K562 (cell line): Measurements from ENCODE around the gene SLC26A11. TPM values are rescaled to one million over a fixed set of nuclear protein-coding genes. Genes with fewer than 3 reads are reported as not detected.

Experiments used
- ARID1B ChIP-seq: fragments of 450-650 bp; IDR thresholded peaks from 2 replicates; pipeline ENCODE4 v1.6.1; 2016; ENCODE audit warnings: antibody characterized with exemption, mild to moderate bottlenecking, inconsistent platforms
- CEBPZ ChIP-seq: fragments of 150-350 bp; IDR thresholded peaks from 2 replicates; pipeline ENCODE4 v1.6.1; 2014; ENCODE audit warnings: low read depth, mild to moderate bottlenecking, low read length, borderline replicate concordance
- CTCF ChIP-seq, 3 experiments: IDR thresholded peaks in 2 of 3; conservative IDR thresholded peaks in 1 of 3; 2 replicates each; pipeline ENCODE4 v1.5.1; 2011 to 2012; ENCODE audit warnings: low read length in 3 of 3, mild to moderate bottlenecking in 3 of 3, control low read depth in 2 of 3, improper control_type of control experiment in 1 of 3, inconsistent platforms in 1 of 3, low read depth in 1 of 3, mixed read lengths in 1 of 3, moderate library complexity in 1 of 3; ENCODE audit not compliant: insufficient read depth in 2 of 3
- DACH1 ChIP-seq: fragments of 450-650 bp; IDR thresholded peaks from 2 replicates; pipeline ENCODE4 v1.6.1; 2018; ENCODE audit not compliant: partially characterized antibody
- KLF16 ChIP-seq: IDR thresholded peaks from 2 replicates; pipeline ENCODE4 v1.6.1; 2016; ENCODE audit warnings: antibody characterized with exemption
- MITF ChIP-seq: IDR thresholded peaks from 2 replicates; pipeline ENCODE4 v1.6.1; 2014; ENCODE audit warnings: antibody characterized with exemption
- MYC ChIP-seq, 2 experiments: fragments of 250-450 bp in 1 of 2; sonication (Bioruptor Pico) in 1 of 2; IDR thresholded peaks; 2 replicates each; pipeline versions ENCODE4 v1.5.1 to v1.6.1; 2012 to 2021; ENCODE audit warnings: low read depth in 2 of 2, borderline replicate concordance in 1 of 2, improper control_type of control experiment in 1 of 2, low read length in 1 of 2, mild to moderate bottlenecking in 1 of 2, moderate library complexity in 1 of 2
- RBM17 ChIP-seq: fragments of 200-400 bp; formaldehyde crosslinking; IDR thresholded peaks from 2 replicates; pipeline ENCODE4 v1.6.1; 2017; ENCODE audit warnings: low read depth, mild to moderate bottlenecking, low read length, borderline replicate concordance
- RCOR1 ChIP-seq, 2 experiments: IDR thresholded peaks; 2 replicates each; pipeline ENCODE4 v1.6.1; 2012; ENCODE audit warnings: low read depth in 2 of 2, low read length in 2 of 2, borderline replicate concordance in 1 of 2, improper control_type of control experiment in 1 of 2
- RFX5 ChIP-seq: IDR thresholded peaks from 2 replicates; pipeline ENCODE4 v1.6.1; 2011; ENCODE audit warnings: low read depth, mild to moderate bottlenecking, improper control_type of control experiment, low read length
- SP2 ChIP-seq: IDR thresholded peaks from 2 replicates; pipeline ENCODE4 v1.6.1; 2011; ENCODE audit warnings: mild to moderate bottlenecking, low read depth, low read length, moderate library complexity; ENCODE audit not compliant: poor library complexity, severe bottlenecking; ENCODE audit errors: extremely low read depth
- TOE1 ChIP-seq, 2 experiments: fragments of 450-650 bp in 1 of 2; sonication (generic) in 1 of 2; formaldehyde crosslinking in 1 of 2; IDR thresholded peaks; 2 replicates each; pipeline versions ENCODE4 v1.7.1 to v1.8.0; 2016 to 2022; ENCODE audit warnings: borderline replicate concordance in 2 of 2, mild to moderate bottlenecking in 2 of 2, antibody characterized with exemption in 1 of 2, inconsistent platforms in 1 of 2, low read depth in 1 of 2, missing genetic modification reagents in 1 of 2, moderate library complexity in 1 of 2
- ZNF140 ChIP-seq: fragments of 250-450 bp; sonication (Bioruptor Pico); IDR thresholded peaks from 2 replicates; pipeline ENCODE4 v1.8.0; 2021; ENCODE audit warnings: moderate library complexity, mild to moderate bottlenecking, inconsistent platforms
- ZNF174 ChIP-seq: fragments of 250-450 bp; sonication (Bioruptor Pico); IDR thresholded peaks from 2 replicates; pipeline ENCODE4 v1.4.0; 2020; ENCODE audit warnings: mild to moderate bottlenecking
- polyA plus RNA-seq, 8 experiments: library from polyadenylated mRNA; depleted of rRNA in 4 of 8; stranded (reverse) in 5 of 8; unstranded in 3 of 8; fragments of >200 nt; fragmentation: Nextera tagmentation in 2 of 8; fragmentation: Illumina TruSeq in 1 of 8; extraction: Ambion mirVana in 2 of 8; extraction: Trizol in 1 of 8; gene quantifications; 2 replicates each; pipeline versions ENCODE4 v1.2.1 to v1.2.3, GENCODE V29; 2011 to 2014; ENCODE audit warnings: inconsistent platforms in 1 of 8, missing spikeins in 1 of 8
- total RNA-seq, 7 experiments: library from RNA; depleted of rRNA in 6 of 7; stranded (reverse); fragments of >200 nt in 6 of 7; fragmentation: Illumina TruSeq in 2 of 7; extraction: Trizol in 2 of 7; gene quantifications; 2 replicates each; pipeline versions ENCODE4 v1.2.1 to v1.2.3, GENCODE V29; 2011 to 2021; ENCODE audit warnings: low replicate concordance in 1 of 7
- TF ChIP-seq, protein P1 (sequence below): sonication (generic); formaldehyde crosslinking; IDR thresholded peaks from 2 replicates; pipeline ENCODE4 v1.8.1; 2023; ENCODE audit warnings: mild to moderate bottlenecking, missing genetic modification reagents

The SLC26A11 gene
- total and polyA plus RNA-seq, 9 of the 15 experiments (the other 6 are each of a cell fraction or from before 2014, with no cell fraction given) = 0.06 to 3.1 (median 1.2) TPM; not detected in 1

- no peak for TF ChIP-seq CEBPZ
- TF ChIP-seq ARID1B = 0 out of 2 replicates have a peak, but pooled peaks have one; percentile 12
- no peak for TF ChIP-seq KLF16
- peak; percentile 97 for TF ChIP-seq TOE1 (IDR thresholded peaks at IDR 0.05; ENCODE audit: borderline replicate concordance)
- no peak for TF ChIP-seq TOE1 (CRISPR knock-in tag; IDR thresholded peaks at IDR 0.05; ENCODE audit: borderline replicate concordance, low read depth)
- TF ChIP-seq DACH1 = peak; percentile 70
- TF ChIP-seq CTCF (IDR thresholded peaks at IDR 0.05 in 2 of 3, conservative IDR thresholded peaks at IDR 0.05 in 1 of 3; ENCODE audit: insufficient read depth in 2 of 3, low read depth in 1 of 3, low read length in 3 of 3) = peak in 2 of 3 experiments; percentile 16 to 23; a peak in 2 of 6 replicates
- TF ChIP-seq, protein P1, sequence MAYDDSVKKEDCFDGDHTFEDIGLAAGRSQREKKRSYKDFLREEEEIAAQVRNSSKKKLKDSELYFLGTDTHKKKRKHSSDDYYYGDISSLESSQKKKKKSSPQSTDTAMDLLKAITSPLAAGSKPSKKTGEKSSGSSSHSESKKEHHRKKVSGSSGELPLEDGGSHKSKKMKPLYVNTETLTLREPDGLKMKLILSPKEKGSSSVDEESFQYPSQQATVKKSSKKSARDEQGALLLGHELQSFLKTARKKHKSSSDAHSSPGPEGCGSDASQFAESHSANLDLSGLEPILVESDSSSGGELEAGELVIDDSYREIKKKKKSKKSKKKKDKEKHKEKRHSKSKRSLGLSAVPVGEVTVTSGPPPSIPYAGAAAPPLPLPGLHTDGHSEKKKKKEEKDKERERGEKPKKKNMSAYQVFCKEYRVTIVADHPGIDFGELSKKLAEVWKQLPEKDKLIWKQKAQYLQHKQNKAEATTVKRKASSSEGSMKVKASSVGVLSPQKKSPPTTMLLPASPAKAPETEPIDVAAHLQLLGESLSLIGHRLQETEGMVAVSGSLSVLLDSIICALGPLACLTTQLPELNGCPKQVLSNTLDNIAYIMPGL (CRISPR knock-in tag) = no peak
- no peak for TF ChIP-seq MYC (IDR thresholded peaks at IDR 0.05; ENCODE audit: low read depth, low read length)
- TF ChIP-seq MYC (CRISPR knock-in tag; IDR thresholded peaks at IDR 0.05; ENCODE audit: borderline replicate concordance, low read depth) = no peak
- TF ChIP-seq RBM17 = no peak
- no peak for TF ChIP-seq SP2
- TF ChIP-seq MITF = peak; percentile 32; the same call in 1 of the 2 replicates
- TF ChIP-seq RCOR1 (IDR thresholded peaks at IDR 0.05; ENCODE audit: borderline replicate concordance in 1 of 2, low read depth in 2 of 2, low read length in 2 of 2) = peak in 1 of 2 experiments; percentile 91; a peak in 2 of 4 replicates
- TF ChIP-seq ZNF174 (CRISPR knock-in tag) = no peak
- TF ChIP-seq ZNF140 = no peak
- no peak for TF ChIP-seq RFX5
Measured at GRCh38 chr17:80263253-80264204, 43.3 kb downstream of the SLC26A11 start (continued).
